Measurements from ENCODE around the gene DNM1.

DNM1 gene

GRCh38 chr9:128204858-128205257, 1.7 kb downstream of the DNM1 start:
- in situ Hi-C loops (cut with MboI; ENCODE audit: low sequenced_read_pairs): no loop called here

- in situ Hi-C loops (cut with MboI; ENCODE audit: low sequenced_read_pairs): no loop called here
Observed at GRCh38 chr9:128205296-128205944, 2.2 kb downstream of the DNM1 start.

- in situ Hi-C loops (cut with MboI; ENCODE audit: low sequenced_read_pairs): no loop called here
Observed at GRCh38 chr9:128206484-128206883, 3.3 kb downstream of the DNM1 start.

GRCh38 chr9:128206916-128207910, 4.0 kb downstream of the DNM1 start:
- in situ Hi-C loops (cut with MboI; ENCODE audit: low sequenced_read_pairs): no loop called here

- in situ Hi-C loops (cut with MboI; ENCODE audit: low sequenced_read_pairs): no loop called here
Observed at GRCh38 chr9:128208386-128208785, 5.2 kb downstream of the DNM1 start.

- in situ Hi-C loops (cut with MboI; ENCODE audit: low sequenced_read_pairs): no loop called here
Observed at GRCh38 chr9:128208946-128209669, 5.9 kb downstream of the DNM1 start.

- in situ Hi-C loops (cut with MboI; ENCODE audit: low sequenced_read_pairs): no loop called here
Observed at GRCh38 chr9:128211186-128211980, 8.2 kb downstream of the DNM1 start.

GRCh38 chr9:128211981-128212281, 8.8 kb downstream of the DNM1 start:
- in situ Hi-C loops (cut with MboI; ENCODE audit: low sequenced_read_pairs): no loop called here

GRCh38 chr9:128213746-128214497, 10.7 kb downstream of the DNM1 start:
- in situ Hi-C loops (cut with MboI; ENCODE audit: low sequenced_read_pairs): no loop called here

GRCh38 chr9:128214571-128215490, 11.7 kb downstream of the DNM1 start:
- in situ Hi-C loops (cut with MboI; ENCODE audit: low sequenced_read_pairs): no loop called here

- in situ Hi-C loops (cut with MboI; ENCODE audit: low sequenced_read_pairs): no loop called here
Observed at GRCh38 chr9:128215491-128216409, 12.6 kb downstream of the DNM1 start.

GRCh38 chr9:128216781-128217553, 13.8 kb downstream of the DNM1 start:
- in situ Hi-C loops (cut with MboI; ENCODE audit: low sequenced_read_pairs): no loop called here

GRCh38 chr9:128218172-128218517, 15.0 kb downstream of the DNM1 start:
- in situ Hi-C loops (cut with MboI; ENCODE audit: low sequenced_read_pairs): no loop called here

- in situ Hi-C loops (cut with MboI; ENCODE audit: low sequenced_read_pairs): no loop called here
Observed at GRCh38 chr9:128218518-128219389, 15.6 kb downstream of the DNM1 start.

- in situ Hi-C loops (cut with MboI; ENCODE audit: low sequenced_read_pairs): no loop called here
Observed at GRCh38 chr9:128219831-128220230, 16.7 kb downstream of the DNM1 start.

GRCh38 chr9:128222026-128222425, 18.8 kb downstream of the DNM1 start:
- in situ Hi-C loops (cut with MboI; ENCODE audit: low sequenced_read_pairs): no loop called here

Data from HL-60/S4 (cell line).